SK-N-SH treated with all-trans-retinoic acid at 6 μM for 48 hours (cell line): ENCODE measurements around the gene PPRC1.

Experiments
- ATAC-seq: fragments of 200-7000 bp; cut with Tn5 transposase; 3 replicates; pipeline ENCODE4 v1.9.1; 2020; ENCODE audit warnings: mild to moderate bottlenecking, moderate library complexity
- ARNTL ChIP-seq: fragments of 450-650 bp; formaldehyde crosslinking; IDR thresholded peaks from 2 replicates; pipeline ENCODE4 v1.5.0; 2020; ENCODE audit warnings: low read depth, mild to moderate bottlenecking, moderate library complexity, borderline replicate concordance
- CREB5 ChIP-seq: fragments of 250-450 bp; sonication (Bioruptor Pico); IDR thresholded peaks from 2 replicates; pipeline ENCODE4 v1.5.1; 2020; ENCODE audit warnings: low read depth, mild to moderate bottlenecking, moderate library complexity
- CSDC2 ChIP-seq: fragments of 250-450 bp; sonication (Bioruptor Pico); IDR thresholded peaks from 2 replicates; pipeline ENCODE4 v1.5.0; 2020; ENCODE audit warnings: mild to moderate bottlenecking, moderate library complexity
- CSRNP3 ChIP-seq: fragments of 250-450 bp; sonication (Bioruptor Pico); IDR thresholded peaks from 2 replicates; pipeline ENCODE4 v1.5.1; 2021; ENCODE audit warnings: mild to moderate bottlenecking, moderate library complexity
- ESRRG ChIP-seq: fragments of 250-450 bp; sonication (Bioruptor Pico); IDR thresholded peaks from 2 replicates; pipeline ENCODE4 v1.6.1; 2021; ENCODE audit warnings: mild to moderate bottlenecking
- GLIS3 ChIP-seq: fragments of 250-450 bp; sonication (Bioruptor Pico); IDR thresholded peaks from 2 replicates; pipeline ENCODE4 v1.5.0; 2020; ENCODE audit warnings: mild to moderate bottlenecking, moderate library complexity
- ISL1 ChIP-seq: fragments of 250-450 bp; sonication (Bioruptor Pico); IDR thresholded peaks from 2 replicates; pipeline ENCODE4 v2.1.2; 2022; ENCODE audit warnings: mild to moderate bottlenecking, moderate library complexity
- OSR1 ChIP-seq: fragments of 250-450 bp; sonication (Bioruptor Pico); IDR thresholded peaks from 2 replicates; pipeline ENCODE4 v1.8.0; 2022; ENCODE audit warnings: moderate library complexity, mild to moderate bottlenecking, inconsistent platforms
- PPARA ChIP-seq: fragments of 250-450 bp; sonication (Bioruptor Pico); IDR thresholded peaks from 2 replicates; pipeline ENCODE4 v1.5.0; 2020; ENCODE audit warnings: mild to moderate bottlenecking, borderline replicate concordance
- RARB ChIP-seq: fragments of 250-450 bp; sonication (Bioruptor Pico); IDR thresholded peaks from 2 replicates; pipeline ENCODE4 v1.8.0; 2021; ENCODE audit warnings: mild to moderate bottlenecking, moderate library complexity
- SNAI2 ChIP-seq: fragments of 250-450 bp; sonication (Bioruptor Pico); IDR thresholded peaks from 2 replicates; pipeline ENCODE4 v1.5.0; 2020; ENCODE audit warnings: mild to moderate bottlenecking, moderate library complexity
- TCF4 ChIP-seq: fragments of 250-450 bp; sonication (Bioruptor Pico); IDR thresholded peaks from 2 replicates; pipeline ENCODE4 v1.8.0; 2021; ENCODE audit warnings: mild to moderate bottlenecking, moderate library complexity, borderline replicate concordance
- TOX ChIP-seq: fragments of 250-450 bp; sonication (Bioruptor Pico); IDR thresholded peaks from 2 replicates; pipeline ENCODE4 v1.8.0; 2021; ENCODE audit warnings: mild to moderate bottlenecking, moderate library complexity, borderline replicate concordance
- ZC3H10 ChIP-seq: fragments of 250-450 bp; sonication (Bioruptor Pico); IDR thresholded peaks from 2 replicates; pipeline ENCODE4 v1.5.1; 2021; ENCODE audit warnings: mild to moderate bottlenecking, moderate library complexity
- ZFP3 ChIP-seq: fragments of 250-450 bp; sonication (Bioruptor Pico); IDR thresholded peaks from 2 replicates; pipeline ENCODE4 v1.5.0; 2020; ENCODE audit warnings: mild to moderate bottlenecking, moderate library complexity
- ZFP30 ChIP-seq: fragments of 450-650 bp; formaldehyde crosslinking; IDR thresholded peaks from 2 replicates; pipeline ENCODE4 v1.5.0; 2022; ENCODE audit warnings: mild to moderate bottlenecking, moderate library complexity
- ZNF565 ChIP-seq: fragments of 450-650 bp; formaldehyde crosslinking; conservative IDR thresholded peaks from 2 replicates; pipeline ENCODE4 v1.5.0; 2020; ENCODE audit warnings: low read depth, mild to moderate bottlenecking, moderate library complexity
- ZNF70 ChIP-seq: fragments of 450-650 bp; formaldehyde crosslinking; IDR thresholded peaks from 2 replicates; pipeline ENCODE4 v1.5.0; 2020; ENCODE audit warnings: mild to moderate bottlenecking, moderate library complexity
- ZNF8 ChIP-seq: fragments of 450-650 bp; formaldehyde crosslinking; IDR thresholded peaks from 2 replicates; pipeline ENCODE4 v1.5.0; 2020; ENCODE audit warnings: mild to moderate bottlenecking, moderate library complexity
- TF ChIP-seq, protein P1 (sequence below): fragments of 250-450 bp; sonication (Bioruptor Pico); IDR thresholded peaks from 2 replicates; pipeline ENCODE4 v1.5.0; 2020; ENCODE audit warnings: mild to moderate bottlenecking, moderate library complexity
- TF ChIP-seq, protein P2 (sequence below): fragments of 250-450 bp; sonication (Bioruptor Pico); IDR thresholded peaks from 2 replicates; pipeline ENCODE4 v1.8.0; 2021; ENCODE audit warnings: low read depth, mild to moderate bottlenecking, moderate library complexity, borderline replicate concordance
- TF ChIP-seq, protein P3 (sequence below): fragments of 250-450 bp; sonication (Bioruptor Pico); IDR thresholded peaks from 2 replicates; pipeline ENCODE4 v1.8.0; 2020; ENCODE audit warnings: mild to moderate bottlenecking, moderate library complexity, borderline replicate concordance

Gene PPRC1

DNA sequence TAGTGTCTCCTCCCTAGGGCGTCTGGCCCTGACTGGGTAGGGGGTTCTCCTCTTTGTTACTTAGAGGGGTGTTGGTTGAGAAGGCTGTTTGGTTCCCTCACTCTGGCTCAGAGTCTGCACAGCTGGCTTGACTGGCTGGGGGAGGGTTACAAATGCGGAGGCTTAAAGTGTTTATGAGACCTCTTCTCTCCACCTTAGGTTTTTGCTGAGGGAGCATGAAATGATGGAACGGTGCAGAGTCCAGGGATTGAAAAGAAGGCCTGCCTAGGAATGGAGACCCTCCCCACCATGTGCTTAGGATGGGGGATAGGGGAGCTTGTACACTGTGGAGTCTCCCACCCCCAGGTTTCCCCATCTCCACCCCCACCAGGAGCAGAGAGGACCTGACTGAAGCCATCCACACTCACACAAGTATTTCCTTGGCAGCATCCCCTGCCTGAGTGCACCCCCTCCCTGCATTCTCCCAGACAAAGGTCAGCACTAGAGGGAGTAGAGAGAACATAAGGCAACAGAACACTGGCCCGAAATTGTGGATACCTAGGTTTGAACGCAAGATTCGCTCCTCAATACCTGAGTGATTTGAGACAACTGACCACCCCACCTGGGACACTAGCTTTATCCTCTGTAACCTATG, 11.0 kb upstream of the PPRC1 start:
- ATAC-seq, result no peak
- TF ChIP-seq PPARA (CRISPR knock-in tag) (no peak), ZNF70 (CRISPR knock-in tag) (no peak), OSR1 (CRISPR knock-in tag) (no peak), TCF4 (CRISPR knock-in tag) (no peak), ZNF8 (CRISPR knock-in tag) (no peak), RARB (CRISPR knock-in tag) (no peak), ISL1 (CRISPR knock-in tag) (no peak), ZFP3 (CRISPR knock-in tag) (no peak), ZFP30 (CRISPR knock-in tag) (no peak), ZNF565 (CRISPR knock-in tag) (no peak), ESRRG (CRISPR knock-in tag) (no peak), CSDC2 (CRISPR knock-in tag) (no peak), CREB5 (no peak), TOX (no peak)
- TF ChIP-seq, protein P1, sequence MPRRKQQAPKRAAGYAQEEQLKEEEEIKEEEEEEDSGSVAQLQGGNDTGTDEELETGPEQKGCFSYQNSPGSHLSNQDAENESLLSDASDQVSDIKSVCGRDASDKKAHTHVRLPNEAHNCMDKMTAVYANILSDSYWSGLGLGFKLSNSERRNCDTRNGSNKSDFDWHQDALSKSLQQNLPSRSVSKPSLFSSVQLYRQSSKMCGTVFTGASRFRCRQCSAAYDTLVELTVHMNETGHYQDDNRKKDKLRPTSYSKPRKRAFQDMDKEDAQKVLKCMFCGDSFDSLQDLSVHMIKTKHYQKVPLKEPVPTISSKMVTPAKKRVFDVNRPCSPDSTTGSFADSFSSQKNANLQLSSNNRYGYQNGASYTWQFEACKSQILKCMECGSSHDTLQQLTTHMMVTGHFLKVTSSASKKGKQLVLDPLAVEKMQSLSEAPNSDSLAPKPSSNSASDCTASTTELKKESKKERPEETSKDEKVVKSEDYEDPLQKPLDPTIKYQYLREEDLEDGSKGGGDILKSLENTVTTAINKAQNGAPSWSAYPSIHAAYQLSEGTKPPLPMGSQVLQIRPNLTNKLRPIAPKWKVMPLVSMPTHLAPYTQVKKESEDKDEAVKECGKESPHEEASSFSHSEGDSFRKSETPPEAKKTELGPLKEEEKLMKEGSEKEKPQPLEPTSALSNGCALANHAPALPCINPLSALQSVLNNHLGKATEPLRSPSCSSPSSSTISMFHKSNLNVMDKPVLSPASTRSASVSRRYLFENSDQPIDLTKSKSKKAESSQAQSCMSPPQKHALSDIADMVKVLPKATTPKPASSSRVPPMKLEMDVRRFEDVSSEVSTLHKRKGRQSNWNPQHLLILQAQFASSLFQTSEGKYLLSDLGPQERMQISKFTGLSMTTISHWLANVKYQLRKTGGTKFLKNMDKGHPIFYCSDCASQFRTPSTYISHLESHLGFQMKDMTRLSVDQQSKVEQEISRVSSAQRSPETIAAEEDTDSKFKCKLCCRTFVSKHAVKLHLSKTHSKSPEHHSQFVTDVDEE (CRISPR knock-in tag), result no peak

DNA sequence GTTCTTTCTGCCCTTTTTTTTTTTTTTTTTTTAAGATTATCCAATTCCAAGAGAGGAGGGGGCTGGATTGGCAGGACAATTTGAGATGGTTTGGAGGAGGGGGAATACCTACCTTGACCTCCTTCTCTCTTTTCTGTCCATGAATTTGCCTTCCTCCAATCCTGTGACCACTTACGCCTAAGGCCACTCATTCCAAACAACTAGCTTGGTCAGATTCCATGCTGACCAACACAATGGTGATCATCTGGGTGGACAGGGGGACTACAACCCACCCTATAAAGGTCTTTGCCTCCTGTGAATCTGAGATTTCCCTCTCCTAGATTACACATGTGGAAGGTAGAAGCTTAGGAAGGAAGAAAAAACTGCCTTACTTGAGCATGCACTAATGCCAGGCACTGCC, 10.4 kb upstream of the PPRC1 start:
- TF ChIP-seq SNAI2 (CRISPR knock-in tag), result no peak
- no peak for TF ChIP-seq ZFP30 (CRISPR knock-in tag)
- no peak for TF ChIP-seq ESRRG (CRISPR knock-in tag)
- TF ChIP-seq, protein P1 (CRISPR knock-in tag), result no peak
- TF ChIP-seq CREB5, result no peak
- no peak for TF ChIP-seq ZC3H10 (CRISPR knock-in tag)
- TF ChIP-seq, protein P2, sequence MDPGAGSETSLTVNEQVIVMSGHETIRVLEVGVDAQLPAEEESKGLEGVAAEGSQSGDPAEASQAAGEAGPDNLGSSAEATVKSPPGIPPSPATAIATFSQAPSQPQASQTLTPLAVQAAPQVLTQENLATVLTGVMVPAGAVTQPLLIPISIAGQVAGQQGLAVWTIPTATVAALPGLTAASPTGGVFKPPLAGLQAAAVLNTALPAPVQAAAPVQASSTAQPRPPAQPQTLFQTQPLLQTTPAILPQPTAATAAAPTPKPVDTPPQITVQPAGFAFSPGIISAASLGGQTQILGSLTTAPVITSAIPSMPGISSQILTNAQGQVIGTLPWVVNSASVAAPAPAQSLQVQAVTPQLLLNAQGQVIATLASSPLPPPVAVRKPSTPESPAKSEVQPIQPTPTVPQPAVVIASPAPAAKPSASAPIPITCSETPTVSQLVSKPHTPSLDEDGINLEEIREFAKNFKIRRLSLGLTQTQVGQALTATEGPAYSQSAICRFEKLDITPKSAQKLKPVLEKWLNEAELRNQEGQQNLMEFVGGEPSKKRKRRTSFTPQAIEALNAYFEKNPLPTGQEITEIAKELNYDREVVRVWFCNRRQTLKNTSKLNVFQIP, result no peak
- ATAC-seq, result no peak

- no peak for ATAC-seq
- TF ChIP-seq TCF4 (CRISPR knock-in tag) (no peak), ZFP3 (CRISPR knock-in tag) (no peak), CSRNP3 (no peak), ZFP30 (CRISPR knock-in tag) (no peak), SNAI2 (CRISPR knock-in tag) (no peak), ZNF8 (CRISPR knock-in tag) (no peak), CREB5 (no peak), RARB (CRISPR knock-in tag) (no peak), PPARA (CRISPR knock-in tag) (no peak), ESRRG (CRISPR knock-in tag) (no peak), CSDC2 (CRISPR knock-in tag) (no peak), ARNTL (CRISPR knock-in tag) (no peak), GLIS3 (CRISPR knock-in tag) (no peak)
- TF ChIP-seq, protein P3, sequence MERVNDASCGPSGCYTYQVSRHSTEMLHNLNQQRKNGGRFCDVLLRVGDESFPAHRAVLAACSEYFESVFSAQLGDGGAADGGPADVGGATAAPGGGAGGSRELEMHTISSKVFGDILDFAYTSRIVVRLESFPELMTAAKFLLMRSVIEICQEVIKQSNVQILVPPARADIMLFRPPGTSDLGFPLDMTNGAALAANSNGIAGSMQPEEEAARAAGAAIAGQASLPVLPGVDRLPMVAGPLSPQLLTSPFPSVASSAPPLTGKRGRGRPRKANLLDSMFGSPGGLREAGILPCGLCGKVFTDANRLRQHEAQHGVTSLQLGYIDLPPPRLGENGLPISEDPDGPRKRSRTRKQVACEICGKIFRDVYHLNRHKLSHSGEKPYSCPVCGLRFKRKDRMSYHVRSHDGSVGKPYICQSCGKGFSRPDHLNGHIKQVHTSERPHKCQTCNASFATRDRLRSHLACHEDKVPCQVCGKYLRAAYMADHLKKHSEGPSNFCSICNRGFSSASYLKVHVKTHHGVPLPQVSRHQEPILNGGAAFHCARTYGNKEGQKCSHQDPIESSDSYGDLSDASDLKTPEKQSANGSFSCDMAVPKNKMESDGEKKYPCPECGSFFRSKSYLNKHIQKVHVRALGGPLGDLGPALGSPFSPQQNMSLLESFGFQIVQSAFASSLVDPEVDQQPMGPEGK (CRISPR knock-in tag), result no peak
Measured at GRCh38 chr10:102123223-102123622, 9.6 kb upstream of the PPRC1 start.
